Astrocyte (in vitro differentiated cells and primary cell): ENCODE data around the gene ARHGEF17. TPM values are rescaled to one million over a fixed set of nuclear protein-coding genes. Genes with fewer than 3 reads are reported as not detected.

ENCODE experiments used
- DNase-seq: peaks from one replicate; pipeline ENCODE4 v3.0.0-alpha.2; 2010; ENCODE audit warnings: low read depth
- FAIRE-seq: peaks from 2 replicates; lab custom pipeline; 2011; peaks lifted over from hg19 to GRCh38; lab: Jason Lieb, UNC
- H2AFZ ChIP-seq: 2 replicates; pipeline ENCODE4 v1.6.0; 2012; ENCODE audit warnings: low read depth, low read length, inconsistent platforms
- H3K27ac ChIP-seq: 2 replicates; pipeline ENCODE4 v1.5.1; 2011; ENCODE audit warnings: low read depth, low read length, inconsistent platforms
- H3K27me3 ChIP-seq: 2 replicates; pipeline ENCODE4 v1.6.0; 2011; ENCODE audit warnings: low read length, inconsistent platforms; ENCODE audit not compliant: insufficient read depth
- H3K36me3 ChIP-seq: 2 replicates; pipeline ENCODE4 v1.5.1; 2011; ENCODE audit warnings: low read length, inconsistent platforms; ENCODE audit not compliant: insufficient read depth
- H3K4me1 ChIP-seq: 2 replicates; pipeline ENCODE4 v1.5.1; 2011; ENCODE audit warnings: low read length, inconsistent platforms; ENCODE audit not compliant: insufficient read depth
- H3K4me2 ChIP-seq: 2 replicates; pipeline ENCODE4 v1.6.0; 2012; ENCODE audit warnings: low read length, inconsistent platforms
- H3K4me3 ChIP-seq: 2 replicates; pipeline ENCODE4 v1.5.1; 2011; ENCODE audit warnings: low read depth, mild to moderate bottlenecking, low read length, inconsistent platforms; ENCODE audit not compliant: insufficient read depth
- H3K79me2 ChIP-seq: 2 replicates; pipeline ENCODE4 v1.6.0; 2012; ENCODE audit warnings: mild to moderate bottlenecking, low read length, inconsistent platforms; ENCODE audit not compliant: insufficient read depth
- H3K9ac ChIP-seq: 2 replicates; pipeline ENCODE4 v1.6.0; 2012; ENCODE audit warnings: mild to moderate bottlenecking, low read length, inconsistent platforms
- H3K9me3 ChIP-seq: 2 replicates; pipeline ENCODE4 v1.5.1; 2012; ENCODE audit warnings: low read depth, mild to moderate bottlenecking, low read length, inconsistent platforms; ENCODE audit not compliant: insufficient read depth
- H4K20me1 ChIP-seq: 2 replicates; pipeline ENCODE4 v1.6.0; 2012; ENCODE audit warnings: low read length, inconsistent platforms; ENCODE audit not compliant: insufficient read depth
- H3K27ac Mint-ChIP-seq: one replicate; pipeline ENCODE4 v1.8.0; 2021; ENCODE audit warnings: mild to moderate bottlenecking, mixed read lengths; ENCODE audit not compliant: unreplicated experiment
- H3K27me3 Mint-ChIP-seq: one replicate; pipeline ENCODE4 v1.8.0; 2021; ENCODE audit warnings: low read depth, mixed read lengths; ENCODE audit not compliant: unreplicated experiment
- H3K36me3 Mint-ChIP-seq: one replicate; pipeline ENCODE4 v1.8.0; 2021; ENCODE audit warnings: low read depth, mixed read lengths; ENCODE audit not compliant: unreplicated experiment
- H3K4me1 Mint-ChIP-seq: one replicate; pipeline ENCODE4 v1.8.0; 2021; ENCODE audit warnings: low read depth, mixed read lengths; ENCODE audit not compliant: unreplicated experiment
- H3K4me3 Mint-ChIP-seq: one replicate; pipeline ENCODE4 v1.8.0; 2021; ENCODE audit warnings: mild to moderate bottlenecking, moderate library complexity, mixed read lengths; ENCODE audit not compliant: unreplicated experiment
- H3K9me3 Mint-ChIP-seq: one replicate; pipeline ENCODE4 v1.8.0; 2021; ENCODE audit warnings: mild to moderate bottlenecking, mixed read lengths; ENCODE audit not compliant: unreplicated experiment
- EZH2 ChIP-seq: IDR thresholded peaks from 2 replicates; pipeline ENCODE4 v1.6.1; 2012; ENCODE audit warnings: mild to moderate bottlenecking, low read length, inconsistent platforms; ENCODE audit not compliant: insufficient read depth
- total RNA-seq: library from RNA; stranded (reverse); gene quantifications from 2 replicates; pipeline ENCODE4 v1.2.1, GENCODE V29; 2021
- TF ChIP-seq, protein P1 (sequence below): IDR thresholded peaks from 2 replicates; pipeline ENCODE4 v1.5.1; 2011; ENCODE audit warnings: low read depth, mild to moderate bottlenecking, inconsistent platforms, low read length, moderate library complexity; ENCODE audit not compliant: insufficient read depth

ARHGEF17 gene
- total RNA-seq, 1 donor from 2014 or later: 66.4 TPM

DNA sequence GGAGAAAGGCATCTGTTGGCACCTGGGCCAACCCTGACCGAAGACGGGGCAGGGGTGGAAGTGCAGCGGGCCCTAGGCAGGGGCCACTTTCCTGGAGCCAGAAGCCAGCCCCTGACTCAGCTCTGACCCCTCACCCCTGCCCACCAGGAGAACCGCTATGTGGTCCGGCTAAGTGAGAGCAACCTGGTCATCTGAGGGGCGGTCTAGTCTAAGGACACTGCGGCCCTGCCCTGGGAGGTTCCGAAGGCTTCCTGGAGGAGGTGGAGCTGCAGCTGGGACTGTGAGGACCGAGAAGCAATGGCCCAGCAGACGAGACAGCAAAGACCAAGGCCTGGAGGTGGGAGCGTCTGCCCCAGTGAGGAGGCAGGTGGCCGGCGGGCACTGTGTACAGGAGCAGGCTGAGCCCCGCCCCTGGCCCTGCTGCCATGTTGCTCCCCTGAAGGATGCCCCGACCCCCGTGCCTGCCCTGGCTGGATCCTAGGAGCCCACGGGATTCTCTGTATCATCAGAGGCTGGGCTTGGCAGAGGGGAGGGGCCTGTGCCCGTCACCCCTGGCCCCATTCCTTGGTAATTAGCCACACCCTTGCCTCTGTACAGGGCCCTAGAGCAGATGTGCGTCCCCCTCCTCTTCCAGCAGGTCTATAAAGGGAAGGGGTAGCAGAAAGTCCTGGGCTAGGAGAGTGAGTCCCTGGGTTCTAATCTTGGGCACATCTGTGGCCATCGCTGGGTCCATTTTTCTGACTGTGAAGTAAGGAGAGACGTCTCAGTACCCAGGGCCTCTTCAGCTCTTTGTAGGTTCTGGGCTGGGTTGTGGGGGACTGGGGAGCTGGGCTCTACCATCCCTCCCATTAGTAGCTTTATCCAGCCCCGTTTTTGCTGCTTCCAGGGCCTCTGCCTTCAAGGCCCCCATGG, 87.5 kb downstream of the ARHGEF17 start:
- FAIRE-seq: no peak
- Histone ChIP-seq H3K36me3 (no peaks in the 10 kb centered on the region), H4K20me1 (peaks cover 19% of the 10 kb centered on the region), H3K4me1 (peaks cover 20% of the 10 kb centered on the region), H3K27ac (no peak overlapping the region), H2AFZ (no peak overlapping the region), H3K4me3 (no peak overlapping the region), H3K79me2 (peaks cover 5% of the 10 kb centered on the region), H3K27me3 (no peaks in the 10 kb centered on the region), H3K9ac (no peak overlapping the region), H3K9me3 (no peaks in the 10 kb centered on the region), H3K4me2 (no peak overlapping the region)
- Mint-ChIP-seq H3K4me1 (peaks cover 12% of the 10 kb centered on the region), H3K4me3 (no peak overlapping the region), H3K27ac (no peak overlapping the region), H3K9me3 (no peaks in the 10 kb centered on the region), H3K36me3 (peaks cover 2% of the 10 kb centered on the region), H3K27me3 (no peaks in the 10 kb centered on the region)
- TF ChIP-seq, protein P1, sequence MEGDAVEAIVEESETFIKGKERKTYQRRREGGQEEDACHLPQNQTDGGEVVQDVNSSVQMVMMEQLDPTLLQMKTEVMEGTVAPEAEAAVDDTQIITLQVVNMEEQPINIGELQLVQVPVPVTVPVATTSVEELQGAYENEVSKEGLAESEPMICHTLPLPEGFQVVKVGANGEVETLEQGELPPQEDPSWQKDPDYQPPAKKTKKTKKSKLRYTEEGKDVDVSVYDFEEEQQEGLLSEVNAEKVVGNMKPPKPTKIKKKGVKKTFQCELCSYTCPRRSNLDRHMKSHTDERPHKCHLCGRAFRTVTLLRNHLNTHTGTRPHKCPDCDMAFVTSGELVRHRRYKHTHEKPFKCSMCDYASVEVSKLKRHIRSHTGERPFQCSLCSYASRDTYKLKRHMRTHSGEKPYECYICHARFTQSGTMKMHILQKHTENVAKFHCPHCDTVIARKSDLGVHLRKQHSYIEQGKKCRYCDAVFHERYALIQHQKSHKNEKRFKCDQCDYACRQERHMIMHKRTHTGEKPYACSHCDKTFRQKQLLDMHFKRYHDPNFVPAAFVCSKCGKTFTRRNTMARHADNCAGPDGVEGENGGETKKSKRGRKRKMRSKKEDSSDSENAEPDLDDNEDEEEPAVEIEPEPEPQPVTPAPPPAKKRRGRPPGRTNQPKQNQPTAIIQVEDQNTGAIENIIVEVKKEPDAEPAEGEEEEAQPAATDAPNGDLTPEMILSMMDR: no peak
- no peak for TF ChIP-seq EZH2
- no peak for DNase-seq

DNA sequence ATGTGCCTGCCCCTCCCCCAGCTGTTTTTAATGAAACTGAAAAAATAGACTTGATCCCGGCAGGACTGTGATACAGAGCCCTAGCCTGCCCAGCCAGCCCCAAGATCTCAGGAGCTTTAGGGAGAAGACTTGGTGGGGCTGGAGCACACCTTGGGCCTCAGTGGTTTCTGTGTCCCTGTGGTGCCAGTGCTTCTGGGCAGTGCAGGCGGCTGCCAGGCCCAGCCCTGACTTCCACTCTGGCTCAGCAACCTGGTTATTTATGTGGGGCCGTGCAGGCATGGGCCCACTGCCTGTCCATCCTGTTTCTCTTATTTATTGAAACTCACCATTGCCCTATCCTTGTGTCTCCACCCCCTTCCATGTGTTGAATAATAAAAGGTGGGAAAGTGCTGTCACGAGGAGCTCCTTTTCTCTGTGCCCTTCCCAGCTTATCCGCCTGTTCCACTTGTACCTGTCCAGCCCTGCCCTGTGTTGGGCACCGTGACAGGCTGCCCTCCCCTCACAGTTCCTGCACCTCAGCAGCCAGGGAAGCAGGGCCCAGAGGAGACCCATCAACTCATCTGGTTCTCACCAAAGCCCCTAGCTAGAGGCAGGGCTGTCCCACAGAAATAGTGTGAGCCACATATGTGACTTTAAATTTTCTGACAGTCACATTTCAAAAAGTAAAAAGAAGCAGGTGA, 88.3 kb downstream of the ARHGEF17 start:
- H3K9me3 Mint-ChIP-seq: no peaks in the 10 kb centered on the region
- peak overlapping the region; percentile 47 for H3K27ac Mint-ChIP-seq
- H3K9ac ChIP-seq: no peak overlapping the region
- no peak overlapping the region for H3K27ac ChIP-seq
- H3K79me2 ChIP-seq: no peaks in the 10 kb centered on the region
- H2AFZ ChIP-seq: no peak overlapping the region
- H4K20me1 ChIP-seq: peaks cover 16% of the 10 kb centered on the region
- H3K9me3 ChIP-seq: no peaks in the 10 kb centered on the region
- no peaks in the 10 kb centered on the region for H3K27me3 ChIP-seq
- peaks cover 16% of the 10 kb centered on the region for H3K4me1 Mint-ChIP-seq
- peaks cover under 1% of the 10 kb centered on the region for H3K36me3 Mint-ChIP-seq
- peaks cover 20% of the 10 kb centered on the region for H3K4me1 ChIP-seq
- TF ChIP-seq, protein P1: no peak
- TF ChIP-seq EZH2: no peak
- H3K36me3 ChIP-seq: no peaks in the 10 kb centered on the region
- no peak overlapping the region for H3K4me2 ChIP-seq
- DNase-seq: no peak
- no peaks in the 10 kb centered on the region for H3K27me3 Mint-ChIP-seq
- H3K4me3 Mint-ChIP-seq: no peak overlapping the region
- FAIRE-seq: no peak
- no peak overlapping the region for H3K4me3 ChIP-seq
